ENCODE results near the gene FAF1.

DNA sequence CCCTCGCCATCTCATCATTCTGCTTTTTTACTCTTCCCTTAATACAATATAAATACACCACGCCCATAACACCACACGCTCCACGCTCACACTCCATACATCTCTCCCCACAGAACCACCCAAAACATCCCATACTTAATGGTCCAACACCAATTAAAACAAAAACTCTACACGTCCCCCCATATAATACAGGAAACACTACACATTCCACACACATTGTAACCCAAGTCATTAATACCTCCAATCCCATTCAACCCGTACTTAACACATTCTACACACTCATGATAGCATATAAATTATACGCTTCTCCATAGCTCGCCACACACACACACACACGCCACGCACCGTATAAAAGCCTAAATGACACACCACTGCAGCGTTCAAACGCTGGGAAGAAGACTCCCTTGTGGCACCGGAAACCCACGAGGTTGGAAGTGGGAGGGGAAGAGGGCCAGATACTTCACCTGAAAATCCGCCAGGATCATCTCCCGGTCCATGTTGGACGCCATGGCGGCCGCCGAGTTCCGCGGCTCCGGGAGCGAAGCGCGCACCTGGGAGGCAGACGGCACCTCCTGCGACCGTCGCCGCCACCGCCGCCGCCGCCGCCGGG, 659 bp downstream of the FAF1 start:
- TF ChIP-seq, protein P1, sequence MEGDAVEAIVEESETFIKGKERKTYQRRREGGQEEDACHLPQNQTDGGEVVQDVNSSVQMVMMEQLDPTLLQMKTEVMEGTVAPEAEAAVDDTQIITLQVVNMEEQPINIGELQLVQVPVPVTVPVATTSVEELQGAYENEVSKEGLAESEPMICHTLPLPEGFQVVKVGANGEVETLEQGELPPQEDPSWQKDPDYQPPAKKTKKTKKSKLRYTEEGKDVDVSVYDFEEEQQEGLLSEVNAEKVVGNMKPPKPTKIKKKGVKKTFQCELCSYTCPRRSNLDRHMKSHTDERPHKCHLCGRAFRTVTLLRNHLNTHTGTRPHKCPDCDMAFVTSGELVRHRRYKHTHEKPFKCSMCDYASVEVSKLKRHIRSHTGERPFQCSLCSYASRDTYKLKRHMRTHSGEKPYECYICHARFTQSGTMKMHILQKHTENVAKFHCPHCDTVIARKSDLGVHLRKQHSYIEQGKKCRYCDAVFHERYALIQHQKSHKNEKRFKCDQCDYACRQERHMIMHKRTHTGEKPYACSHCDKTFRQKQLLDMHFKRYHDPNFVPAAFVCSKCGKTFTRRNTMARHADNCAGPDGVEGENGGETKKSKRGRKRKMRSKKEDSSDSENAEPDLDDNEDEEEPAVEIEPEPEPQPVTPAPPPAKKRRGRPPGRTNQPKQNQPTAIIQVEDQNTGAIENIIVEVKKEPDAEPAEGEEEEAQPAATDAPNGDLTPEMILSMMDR (IDR thresholded peaks at IDR 0.05), result no peak
- no peak for TF ChIP-seq POLR2A (IDR thresholded peaks at IDR 0.05; ENCODE audit: low read depth)
- TF ChIP-seq EP300 (IDR thresholded peaks at IDR 0.05), result no peak

All from esophagus muscularis mucosa (tissue), 4 donors.